CD4-positive, alpha-beta T cell (primary cell): ENCODE results near the gene COL28A1. TPM values are rescaled to one million over a fixed set of nuclear protein-coding genes. Genes with fewer than 3 reads are reported as not detected.

Source experiments
- ATAC-seq: fragments of 200-7000 bp; cut with Tn5 transposase; one replicate; pipeline ENCODE4 v1.10.0; 2022; ENCODE audit warnings: mild to moderate bottlenecking; ENCODE audit not compliant: poor library complexity
- CTCF ChIA-PET: fragments of 350-600 bp; sonication (Branson Sonifier 250); formaldehyde crosslinking; loops from one replicate; lab custom pipeline; 2021; ENCODE audit warnings: antibody characterized with exemption, inconsistent platforms; lab: Charles Lee
- POLR2A ChIA-PET: fragments of 350-600 bp; sonication (Branson Sonifier 250); formaldehyde crosslinking; loops from one replicate; lab custom pipeline; 2021; ENCODE audit warnings: antibody characterized with exemption, inconsistent platforms; lab: Charles Lee
- DNase-seq, 14 experiments: peaks; one replicate each; pipeline ENCODE4 v3.0.0-alpha.2; 2013 to 2020; ENCODE audit warnings: mixed read lengths in 2 of 14
- H3K27ac ChIP-seq, 2 donors: one replicate each; pipeline versions ENCODE4 v1.5.1 to v1.7.0; 2013; ENCODE audit warnings: low read length in 2 of 2, low read depth in 1 of 2, mild to moderate bottlenecking in 1 of 2
- H3K27me3 ChIP-seq, 2 experiments: 1 replicate in 1 of 2; 2 replicates in 1 of 2; pipeline versions ENCODE4 v1.6.1 to v1.7.0; 2013; ENCODE audit warnings: low read length in 2 of 2, control low read depth in 1 of 2, mild to moderate bottlenecking in 1 of 2, moderate library complexity in 1 of 2; ENCODE audit not compliant: insufficient read depth in 2 of 2, control insufficient read depth in 1 of 2
- H3K36me3 ChIP-seq: one replicate; pipeline ENCODE4 v1.6.1; 2013; ENCODE audit warnings: low read length, control low read depth; ENCODE audit not compliant: insufficient read depth
- H3K4me1 ChIP-seq: one replicate; pipeline ENCODE4 v1.6.1; 2013; ENCODE audit warnings: low read length, control low read depth; ENCODE audit not compliant: insufficient read depth
- H3K4me3 ChIP-seq: one replicate; pipeline ENCODE4 v1.5.1; 2013; ENCODE audit warnings: mild to moderate bottlenecking, low read length, moderate library complexity
- H3K9me3 ChIP-seq, 2 experiments: 1 replicate in 1 of 2; 2 replicates in 1 of 2; pipeline versions ENCODE4 v1.6.1 to v1.7.0; 2013; ENCODE audit warnings: low read length in 2 of 2, mild to moderate bottlenecking in 2 of 2, control low read depth in 1 of 2, moderate library complexity in 1 of 2; ENCODE audit not compliant: control insufficient read depth in 1 of 2, insufficient read depth in 1 of 2
- H3K27ac Mint-ChIP-seq: one replicate; pipeline ENCODE4 v1.8.0; 2020; ENCODE audit warnings: mixed read lengths
- H3K27me3 Mint-ChIP-seq: one replicate; pipeline ENCODE4 v1.8.0; 2021; ENCODE audit warnings: mixed read lengths
- H3K36me3 Mint-ChIP-seq: one replicate; pipeline ENCODE4 v1.8.0; 2021; ENCODE audit warnings: low read depth, mixed read lengths
- H3K4me1 Mint-ChIP-seq: one replicate; pipeline ENCODE4 v1.8.0; 2021; ENCODE audit warnings: low read depth, mixed read lengths
- H3K4me3 Mint-ChIP-seq: one replicate; pipeline ENCODE4 v1.8.0; 2020; ENCODE audit warnings: mild to moderate bottlenecking, mixed read lengths
- H3K9me3 Mint-ChIP-seq: one replicate; pipeline ENCODE4 v1.8.0; 2020; ENCODE audit warnings: mixed read lengths
- intact Hi-C, 2 experiments: fragments of 100-400 bp; cut with DNase I in 1 of 2; cut with micrococcal nuclease in 1 of 2; formaldehyde crosslinking; loops; one replicate each; pipeline versions ENCODE4 v1.15.1 to v1.9.0; 2023 to 2025; cut with DNase I, micrococcal nuclease
- total RNA-seq, 174 experiments: library from RNA in 2 of 174; stranded (reverse) in 2 of 174; gene quantifications; one replicate each; pipeline ENCODE4 v1.2.3 and lab custom pipeline; 2021 to 2026
- TF ChIP-seq, protein P1 (sequence below): fragments of 200-600 bp; IDR thresholded peaks from one replicate; pipeline ENCODE4 v1.8.0; 2022; ENCODE audit warnings: antibody characterized with exemption, mild to moderate bottlenecking

COL28A1 gene
- total RNA-seq, 2 experiments from 2014 or later, result 0.22 TPM; not detected in 1

DNA sequence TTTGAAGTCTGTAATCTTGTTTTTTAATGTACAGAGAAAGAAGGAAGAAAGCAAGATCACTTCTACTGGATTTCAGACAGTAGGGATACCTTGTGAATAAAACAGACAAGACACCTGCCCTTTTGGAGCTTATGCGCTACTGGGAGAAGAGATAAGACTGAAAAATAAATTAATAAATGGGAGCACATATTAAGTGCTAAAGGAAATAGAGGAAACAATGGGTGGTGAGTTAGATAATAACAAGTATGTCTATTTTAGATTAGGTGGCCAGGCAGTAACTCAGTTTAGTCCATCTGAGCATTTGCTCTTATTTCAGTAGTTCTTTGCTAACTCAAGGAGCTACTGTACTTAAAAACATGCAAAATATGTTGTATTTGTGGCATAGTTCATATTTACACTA lies 46.9 kb upstream of the COL28A1 start:
- ChIA-PET POLR2A (no interaction called here), CTCF (no interaction called here)
- TF ChIP-seq, protein P1, sequence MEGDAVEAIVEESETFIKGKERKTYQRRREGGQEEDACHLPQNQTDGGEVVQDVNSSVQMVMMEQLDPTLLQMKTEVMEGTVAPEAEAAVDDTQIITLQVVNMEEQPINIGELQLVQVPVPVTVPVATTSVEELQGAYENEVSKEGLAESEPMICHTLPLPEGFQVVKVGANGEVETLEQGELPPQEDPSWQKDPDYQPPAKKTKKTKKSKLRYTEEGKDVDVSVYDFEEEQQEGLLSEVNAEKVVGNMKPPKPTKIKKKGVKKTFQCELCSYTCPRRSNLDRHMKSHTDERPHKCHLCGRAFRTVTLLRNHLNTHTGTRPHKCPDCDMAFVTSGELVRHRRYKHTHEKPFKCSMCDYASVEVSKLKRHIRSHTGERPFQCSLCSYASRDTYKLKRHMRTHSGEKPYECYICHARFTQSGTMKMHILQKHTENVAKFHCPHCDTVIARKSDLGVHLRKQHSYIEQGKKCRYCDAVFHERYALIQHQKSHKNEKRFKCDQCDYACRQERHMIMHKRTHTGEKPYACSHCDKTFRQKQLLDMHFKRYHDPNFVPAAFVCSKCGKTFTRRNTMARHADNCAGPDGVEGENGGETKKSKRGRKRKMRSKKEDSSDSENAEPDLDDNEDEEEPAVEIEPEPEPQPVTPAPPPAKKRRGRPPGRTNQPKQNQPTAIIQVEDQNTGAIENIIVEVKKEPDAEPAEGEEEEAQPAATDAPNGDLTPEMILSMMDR, result no peak
- Mint-ChIP-seq H3K9me3 (no peaks in the 10 kb centered on the region), H3K36me3 (peaks cover 14% of the 10 kb centered on the region), H3K4me3 (no peak overlapping the region), H3K27me3 (no peaks in the 10 kb centered on the region), H3K27ac (no peak overlapping the region), H3K4me1 (no peaks in the 10 kb centered on the region)
- DNase-seq, result no peak
- no peak overlapping the region for H3K4me3 ChIP-seq
- intact Hi-C loops, result no loop called here
- no peak overlapping the region for H3K27ac ChIP-seq
- peaks cover 10% of the 10 kb centered on the region for H3K36me3 ChIP-seq
- no peak for ATAC-seq
- H3K27me3 ChIP-seq, result no peaks in the 10 kb centered on the region
- H3K4me1 ChIP-seq, result no peaks in the 10 kb centered on the region
- H3K9me3 ChIP-seq, result no peaks in the 10 kb centered on the region

DNA sequence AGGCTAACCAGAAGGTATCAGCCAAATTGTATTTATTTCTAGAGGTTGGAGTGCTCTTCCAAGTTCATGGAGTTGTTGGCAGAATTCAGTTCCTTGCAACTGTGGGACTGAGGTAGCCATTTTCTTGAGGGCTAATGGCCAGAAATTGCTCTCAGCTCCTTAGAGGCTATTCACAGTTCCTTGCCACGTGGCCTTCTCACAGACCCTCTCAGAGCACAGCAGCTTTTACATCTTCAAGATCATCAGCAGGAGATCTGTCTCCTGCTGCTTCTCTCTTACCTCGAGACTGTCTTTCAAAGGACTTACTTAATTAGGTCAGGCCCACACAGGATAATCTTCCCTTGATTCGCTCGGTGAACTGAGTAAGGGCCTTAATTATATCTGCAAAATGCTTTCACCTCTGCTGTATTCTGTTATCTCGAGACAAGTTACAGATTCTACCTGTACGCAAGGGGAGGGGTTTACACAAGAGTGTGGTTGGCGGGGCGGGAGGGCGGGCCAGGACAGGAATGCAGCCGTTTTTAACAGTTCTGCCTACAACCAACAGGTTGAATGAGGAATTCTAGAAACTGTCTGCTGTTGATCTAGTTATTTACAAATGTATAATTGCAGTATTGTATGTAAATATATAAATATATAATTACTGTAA lies 46.0 kb upstream of the COL28A1 start:
- Mint-ChIP-seq H3K4me3 (no peak overlapping the region), H3K27ac (no peak overlapping the region), H3K4me1 (no peaks in the 10 kb centered on the region), H3K27me3 (no peaks in the 10 kb centered on the region), H3K9me3 (no peaks in the 10 kb centered on the region), H3K36me3 (peaks cover 14% of the 10 kb centered on the region)
- TF ChIP-seq, protein P1, result no peak
- ChIA-PET CTCF (interaction anchor here (0.8 kb wide), 1 partner anchor 13 kb away, joined by 3 read pairs; no protein-coding TSS in a partner anchor), POLR2A (interaction anchor here (0.6 kb wide), 1 partner anchor 13 kb away, joined by 3 read pairs; no protein-coding TSS in a partner anchor)
- Histone ChIP-seq H3K4me3 (no peak overlapping the region), H3K4me1 (no peaks in the 10 kb centered on the region), H3K9me3 (no peaks in the 10 kb centered on the region), H3K36me3 (peaks cover 10% of the 10 kb centered on the region), H3K27ac (no peak overlapping the region), H3K27me3 (no peaks in the 10 kb centered on the region)
- no peak for ATAC-seq
- intact Hi-C loops, result no loop called here
- no peak for DNase-seq

DNA sequence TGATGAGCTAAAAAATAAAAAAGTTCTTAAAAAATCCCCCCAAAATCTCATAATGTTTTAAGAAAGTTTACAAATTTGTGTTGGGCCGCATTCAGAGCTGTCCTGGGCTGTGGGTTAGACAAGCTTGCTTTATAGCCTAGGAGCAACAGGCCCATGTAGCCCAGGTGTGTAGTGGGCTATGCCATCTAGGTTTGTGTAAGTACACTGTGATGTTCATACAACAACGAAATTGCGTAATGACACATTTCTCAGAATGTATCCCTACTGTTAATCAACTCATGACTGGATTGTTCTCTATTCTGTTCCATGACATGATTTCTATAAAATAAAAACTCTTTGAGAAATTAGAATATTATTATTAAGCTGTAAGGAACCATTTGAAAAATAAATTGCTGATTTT lies 44.0 kb upstream of the COL28A1 start:
- intact Hi-C loops, result no loop called here
- no peak overlapping the region for H3K27ac Mint-ChIP-seq
- no peaks in the 10 kb centered on the region for H3K9me3 Mint-ChIP-seq
- no peaks in the 10 kb centered on the region for H3K27me3 Mint-ChIP-seq
- ChIA-PET POLR2A (interaction anchor here (0.6 kb wide), 1 partner anchor 11 kb away, joined by 3 read pairs; no protein-coding TSS in a partner anchor), CTCF (interaction anchor here (0.7 kb wide), 1 partner anchor 11 kb away, joined by 3 read pairs; no protein-coding TSS in a partner anchor)
- TF ChIP-seq, protein P1, result no peak
- H3K4me1 Mint-ChIP-seq, result peaks cover 4% of the 10 kb centered on the region
- peaks cover 10% of the 10 kb centered on the region for H3K36me3 ChIP-seq
- H3K4me3 ChIP-seq, result no peak overlapping the region
- DNase-seq, result no peak
- H3K4me1 ChIP-seq, result no peaks in the 10 kb centered on the region
- H3K9me3 ChIP-seq, result no peaks in the 10 kb centered on the region
- H3K27ac ChIP-seq, result no peak overlapping the region
- H3K4me3 Mint-ChIP-seq, result no peak overlapping the region
- ATAC-seq, result no peak
- no peaks in the 10 kb centered on the region for H3K27me3 ChIP-seq
- H3K36me3 Mint-ChIP-seq, result peaks cover 16% of the 10 kb centered on the region
